CD14-positive monocyte (primary cell): Measurements from ENCODE around the gene CENPX. TPM values are rescaled to one million over a fixed set of nuclear protein-coding genes. Genes with fewer than 3 reads are reported as not detected.
A peak's percentile ranks its signal among the peaks of the same experiment; 100 is the strongest.

ENCODE experiments used
- DNase-seq, 3 donors: peaks; one replicate each; pipeline ENCODE4 v3.0.0-alpha.2; 2011 to 2022
- H2AFZ ChIP-seq: 2 replicates; pipeline ENCODE4 v1.6.0; 2012; ENCODE audit warnings: mild to moderate bottlenecking, low read depth, low read length, inconsistent platforms; ENCODE audit not compliant: insufficient read depth, poor library complexity, severe bottlenecking
- H3K27ac ChIP-seq, 2 donors: 1 replicate in 1 of 2; 2 replicates in 1 of 2; pipeline ENCODE4 v1.5.1; 2012 to 2013; ENCODE audit warnings: low read length in 2 of 2, control low read depth in 1 of 2, inconsistent platforms in 1 of 2, low read depth in 1 of 2, mild to moderate bottlenecking in 1 of 2
- H3K27me3 ChIP-seq, 2 donors: one replicate each; pipeline versions ENCODE4 v1.6.0 to v1.6.1; 2011 to 2013; ENCODE audit warnings: low read length in 2 of 2; ENCODE audit not compliant: control insufficient read depth in 2 of 2, insufficient read depth in 2 of 2
- H3K36me3 ChIP-seq, 2 donors: replicated peaks in 1 of 2; 1 replicate in 1 of 2; 2 replicates in 1 of 2; pipeline versions ENCODE4 v1.5.1 to v1.6.1; 2012 to 2013; ENCODE audit warnings: low read length in 2 of 2, control low read depth in 1 of 2, inconsistent platforms in 1 of 2, mild to moderate bottlenecking in 1 of 2; ENCODE audit not compliant: insufficient read depth in 2 of 2, control insufficient read depth in 1 of 2
- H3K4me1 ChIP-seq, 2 donors: 1 replicate in 1 of 2; 2 replicates in 1 of 2; pipeline versions ENCODE4 v1.5.1 to v1.6.1; 2012 to 2013; ENCODE audit warnings: low read length in 2 of 2, control low read depth in 1 of 2, inconsistent platforms in 1 of 2, mild to moderate bottlenecking in 1 of 2, moderate library complexity in 1 of 2; ENCODE audit not compliant: insufficient read depth in 2 of 2, control insufficient read depth in 1 of 2
- H3K4me2 ChIP-seq: replicated peaks from 2 replicates; pipeline ENCODE3; 2012; ENCODE audit warnings: low read length, moderate library complexity, mild to moderate bottlenecking; ENCODE audit not compliant: poor library complexity, severe bottlenecking; ENCODE audit errors: extremely low read depth
- H3K4me3 ChIP-seq, 3 experiments: fragments of 200-600 bp in 1 of 3; sonication (generic) in 1 of 3; replicated peaks in 1 of 3; 1 replicate in 2 of 3; 2 replicates in 1 of 3; pipeline ENCODE4 v1.5.1; 2011 to 2013; ENCODE audit warnings: low read length in 3 of 3, mild to moderate bottlenecking in 3 of 3, control low read depth in 2 of 3, low read depth in 2 of 3, inconsistent platforms in 1 of 3, moderate library complexity in 1 of 3
- H3K79me2 ChIP-seq: 2 replicates; pipeline ENCODE4 v1.6.0; 2012; ENCODE audit warnings: mild to moderate bottlenecking, control low read depth, inconsistent platforms, low read length, moderate library complexity; ENCODE audit not compliant: insufficient read depth
- H3K9ac ChIP-seq: 2 replicates; pipeline ENCODE4 v1.6.0; 2017; ENCODE audit warnings: low read length, mild to moderate bottlenecking; ENCODE audit not compliant: insufficient read depth, poor library complexity, severe bottlenecking
- H3K9me3 ChIP-seq, 2 donors: replicated peaks in 1 of 2; 1 replicate in 1 of 2; 2 replicates in 1 of 2; pipeline versions ENCODE4 v1.5.1 to v1.6.1; 2012 to 2013; ENCODE audit warnings: low read length in 2 of 2, control low read depth in 1 of 2; ENCODE audit not compliant: control insufficient read depth in 1 of 2, insufficient read depth in 1 of 2
- H4K20me1 ChIP-seq: 2 replicates; pipeline ENCODE4 v1.6.0; 2012; ENCODE audit warnings: mild to moderate bottlenecking, low read length, control low read depth, moderate library complexity; ENCODE audit not compliant: insufficient read depth
- H3K27ac Mint-ChIP-seq, 7 donors: one replicate each; pipeline ENCODE4 v1.8.0; 2020; ENCODE audit warnings: mild to moderate bottlenecking in 7 of 7, mixed read lengths in 7 of 7, moderate library complexity in 6 of 7, inconsistent platforms in 2 of 7
- H3K27me3 Mint-ChIP-seq, 3 donors: one replicate each; pipeline ENCODE4 v1.8.0; 2021 to 2022; ENCODE audit warnings: low read depth in 3 of 3, mild to moderate bottlenecking in 3 of 3, mixed read lengths in 3 of 3, moderate library complexity in 3 of 3, inconsistent platforms in 1 of 3
- H3K36me3 Mint-ChIP-seq, 2 donors: one replicate each; pipeline ENCODE4 v1.8.0; 2020; ENCODE audit warnings: mixed read lengths in 2 of 2, inconsistent platforms in 1 of 2, mild to moderate bottlenecking in 1 of 2
- H3K4me1 Mint-ChIP-seq: one replicate; pipeline ENCODE4 v1.8.0; 2020; ENCODE audit warnings: mild to moderate bottlenecking, mixed read lengths
- H3K4me3 Mint-ChIP-seq, 2 donors: one replicate each; pipeline ENCODE4 v1.8.0; 2020; ENCODE audit warnings: mild to moderate bottlenecking in 2 of 2, mixed read lengths in 2 of 2, moderate library complexity in 1 of 2
- H3K9me3 Mint-ChIP-seq, 7 donors: one replicate each; pipeline ENCODE4 v1.8.0; 2020 to 2022; ENCODE audit warnings: mixed read lengths in 7 of 7, mild to moderate bottlenecking in 6 of 7, moderate library complexity in 6 of 7, inconsistent platforms in 2 of 7
- CTCF ChIP-seq: fragments of 200-600 bp; IDR thresholded peaks from one replicate; pipeline ENCODE4 v1.8.0; 2022; ENCODE audit warnings: antibody characterized with exemption, mild to moderate bottlenecking
- WGBS: methylation state at CpG from one replicate; pipeline ENCODE4 v1.1.5; 2013; ENCODE audit warnings: missing lambda C conversion rate; ENCODE audit not compliant: insufficient coverage; 5-methylcytosine and 5-hydroxymethylcytosine counted together
- intact Hi-C, 2 donors: fragments of 100-400 bp; cut with micrococcal nuclease; formaldehyde crosslinking; loops; one replicate each; pipeline versions ENCODE4 v1.15.0 to v1.15.1; 2023
- polyA plus RNA-seq, 3 donors: library from polyadenylated mRNA; depleted of rRNA in 1 of 3; unstranded in 2 of 3; stranded (reverse) in 1 of 3; fragments of 300-500 nt in 2 of 3; fragments of >200 nt in 1 of 3; fragmentation: Illumina TruSeq in 2 of 3; gene quantifications; 1 replicate in 2 of 3; 2 replicates in 1 of 3; pipeline ENCODE4 v1.2.3, GENCODE V29; 2012 to 2021

CENPX gene
- polyA plus RNA-seq, 3 donors = 47.7 to 57.0 (median 55.9) TPM

GRCh38 chr17:81987161-81987770 lies 35.4 kb downstream of the CENPX start:
- intact Hi-C loops = no loop called here
- Histone ChIP-seq H3K4me1 (peaks cover 8 to 10% of the 10 kb centered on the region in 2 donors), H3K9ac (no peak overlapping the region), H2AFZ (no peak overlapping the region), H3K4me2 (no peak overlapping the region), H3K4me3 (no peak overlapping the region), H3K36me3 (peaks cover 41 to 44% of the 10 kb centered on the region in 2 donors), H3K27ac (no peak overlapping the region), H4K20me1 (peaks cover 14% of the 10 kb centered on the region), H3K79me2 (no peaks in the 10 kb centered on the region), H3K27me3 (no peaks in the 10 kb centered on the region), H3K9me3 (no peaks in the 10 kb centered on the region)
- H3K4me3 Mint-ChIP-seq = no peak overlapping the region
- peaks cover 8% of the 10 kb centered on the region for H3K4me1 Mint-ChIP-seq
- H3K27ac Mint-ChIP-seq = peak overlapping the region in 1 of 7 donors; percentile 32
- WGBS = 88% methylated on average over 24 of the region's 26 CpGs
- no peak for TF ChIP-seq CTCF
- peaks cover 0 to 1% (median 0%) of the 10 kb centered on the region in 3 donors for H3K27me3 Mint-ChIP-seq
- no peaks in the 10 kb centered on the region for H3K9me3 Mint-ChIP-seq
- H3K36me3 Mint-ChIP-seq = peaks cover 51 to 73% of the 10 kb centered on the region in 2 donors
- no peak for DNase-seq

- Histone ChIP-seq H3K9ac (no peak overlapping the region), H3K27me3 (no peaks in the 10 kb centered on the region), H2AFZ (no peak overlapping the region), H3K79me2 (no peaks in the 10 kb centered on the region), H3K36me3 (peaks cover 41 to 44% of the 10 kb centered on the region in 2 donors), H4K20me1 (peaks cover 14% of the 10 kb centered on the region), H3K9me3 (no peaks in the 10 kb centered on the region), H3K4me2 (no peak overlapping the region), H3K4me1 (peaks cover 8 to 10% of the 10 kb centered on the region in 2 donors), H3K4me3 (no peak overlapping the region), H3K27ac (no peak overlapping the region)
- Mint-ChIP-seq H3K4me3 (no peak overlapping the region), H3K4me1 (peaks cover 8% of the 10 kb centered on the region), H3K9me3 (no peaks in the 10 kb centered on the region), H3K36me3 (peaks cover 53 to 74% of the 10 kb centered on the region in 2 donors), H3K27me3 (peaks cover 0 to 1% (median 0%) of the 10 kb centered on the region in 3 donors), H3K27ac (no peak overlapping the region)
- no peak for DNase-seq
- 95% methylated on average over 26 of the region's 26 CpGs for WGBS
- intact Hi-C loops = no loop called here
- TF ChIP-seq CTCF = no peak
Measured at GRCh38 chr17:81986606-81987005, 36.1 kb downstream of the CENPX start.
